ENCODE measurements around the gene SLTM.

DNA sequence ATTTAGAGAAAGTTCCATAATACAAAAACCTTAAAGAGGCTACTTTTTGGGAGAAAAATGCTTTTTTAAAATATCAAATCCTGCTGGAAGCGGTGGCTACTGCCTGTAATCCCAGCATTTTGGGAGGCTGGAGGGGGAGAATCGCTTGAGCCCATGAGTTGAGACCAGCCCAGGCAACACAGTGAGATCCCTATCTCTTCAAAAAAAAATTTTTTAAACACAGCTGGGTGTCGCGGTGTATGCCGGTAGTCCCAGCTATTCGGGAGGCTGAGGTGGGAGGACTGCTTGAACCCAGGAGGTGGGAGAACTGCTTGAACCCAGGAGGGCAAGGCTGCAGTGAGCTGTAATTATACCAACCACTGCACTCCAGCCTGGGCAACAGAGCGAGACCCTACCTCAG is 14.2 kb downstream of the SLTM start:
- TF ChIP-seq CTCF (IDR thresholded peaks at IDR 0.05; ENCODE audit: low read length) (no peak), EZH2phosphoT487 (IDR thresholded peaks at IDR 0.05; ENCODE audit: low read length) (no peak), EZH2 (optimal IDR thresholded peaks at IDR 0.05; ENCODE audit: low read depth, low read length) (no peak)

Measured in MM.1S (cell line).